KMS-11 (cell line): ENCODE measurements around the gene ARHGAP1.

Experiments
- H2AFZ ChIP-seq: fragments of 200-600 bp; sonication (generic); 2 replicates; pipeline ENCODE4 v1.6.1; 2016; ENCODE audit warnings: antibody characterized with exemption, mixed run types, low read depth
- H3K27ac ChIP-seq: fragments of 200-600 bp; sonication (generic); 2 replicates; pipeline ENCODE4 v1.6.1; 2016; ENCODE audit warnings: mild to moderate bottlenecking, mixed run types
- H3K27me3 ChIP-seq: fragments of 200-600 bp; sonication (generic); 2 replicates; pipeline ENCODE4 v1.6.1; 2017; ENCODE audit warnings: mild to moderate bottlenecking, low read depth, mixed run types, moderate library complexity; ENCODE audit not compliant: insufficient read depth
- H3K36me3 ChIP-seq: fragments of 200-600 bp; sonication (generic); 2 replicates; pipeline ENCODE4 v1.6.1; 2017; ENCODE audit warnings: mild to moderate bottlenecking, mixed run types; ENCODE audit not compliant: insufficient read depth
- H3K4me1 ChIP-seq: fragments of 200-600 bp; sonication (generic); 2 replicates; pipeline ENCODE4 v1.6.1; 2016; ENCODE audit warnings: mild to moderate bottlenecking, low read depth, mixed run types; ENCODE audit not compliant: poor library complexity, severe bottlenecking
- H3K4me2 ChIP-seq: fragments of 200-600 bp; sonication (generic); 2 replicates; pipeline ENCODE4 v1.7.0; 2016; ENCODE audit warnings: mild to moderate bottlenecking, mixed run types
- H3K4me3 ChIP-seq: fragments of 200-600 bp; sonication (generic); IDR thresholded peaks from 2 replicates; pipeline ENCODE4 v1.6.1; 2017; ENCODE audit warnings: low read depth, low read length, mixed read lengths; ENCODE audit not compliant: insufficient read depth
- H3K79me2 ChIP-seq: fragments of 200-600 bp; sonication (generic); 2 replicates; pipeline ENCODE4 v1.6.1; 2016; ENCODE audit warnings: low read depth, mixed run types; ENCODE audit not compliant: insufficient read depth
- H3K9ac ChIP-seq: fragments of 200-600 bp; sonication (generic); 2 replicates; pipeline ENCODE4 v1.6.1; 2016; ENCODE audit warnings: mild to moderate bottlenecking, mixed run types
- H4K20me1 ChIP-seq: fragments of 200-600 bp; sonication (generic); 2 replicates; pipeline ENCODE4 v1.6.1; 2016; ENCODE audit warnings: mild to moderate bottlenecking, mixed run types; ENCODE audit not compliant: insufficient read depth
- CTCF ChIP-seq: fragments of 200-600 bp; sonication (generic); conservative IDR thresholded peaks from 2 replicates; pipeline ENCODE4 v1.6.1; 2017; ENCODE audit warnings: low read depth, mild to moderate bottlenecking, antibody characterized with exemption, low read length, moderate library complexity, mixed read lengths

ARHGAP1 gene

GRCh38 chr11:46737699-46738098, 37.3 kb upstream of the ARHGAP1 start:
- H4K20me1 ChIP-seq, result no peaks in the 10 kb centered on the region
- no peaks in the 10 kb centered on the region for H3K36me3 ChIP-seq
- H3K27ac ChIP-seq, result no peak overlapping the region
- H3K27me3 ChIP-seq, result no peaks in the 10 kb centered on the region
- no peaks in the 10 kb centered on the region for H3K4me1 ChIP-seq
- H3K79me2 ChIP-seq, result no peaks in the 10 kb centered on the region
- H2AFZ ChIP-seq, result no peak overlapping the region
- no peak for TF ChIP-seq CTCF
- no peak overlapping the region for H3K9ac ChIP-seq
- no peak overlapping the region for H3K4me2 ChIP-seq
- no peak overlapping the region for H3K4me3 ChIP-seq

GRCh38 chr11:46736615-46737014, 36.2 kb upstream of the ARHGAP1 start:
- no peak overlapping the region for H3K4me3 ChIP-seq
- TF ChIP-seq CTCF, result no peak
- H4K20me1 ChIP-seq, result no peaks in the 10 kb centered on the region
- no peaks in the 10 kb centered on the region for H3K4me1 ChIP-seq
- no peak overlapping the region for H3K27ac ChIP-seq
- H3K27me3 ChIP-seq, result no peaks in the 10 kb centered on the region
- no peaks in the 10 kb centered on the region for H3K36me3 ChIP-seq
- H3K9ac ChIP-seq, result no peak overlapping the region
- H3K79me2 ChIP-seq, result no peaks in the 10 kb centered on the region
- no peak overlapping the region for H2AFZ ChIP-seq
- H3K4me2 ChIP-seq, result no peak overlapping the region

GRCh38 chr11:46736146-46736545, 35.7 kb upstream of the ARHGAP1 start:
- Histone ChIP-seq H3K9ac (no peak overlapping the region), H3K4me1 (no peaks in the 10 kb centered on the region), H3K79me2 (no peaks in the 10 kb centered on the region), H3K4me2 (no peak overlapping the region), H3K4me3 (no peak overlapping the region), H3K27me3 (no peaks in the 10 kb centered on the region), H2AFZ (no peak overlapping the region), H3K36me3 (no peaks in the 10 kb centered on the region), H3K27ac (no peak overlapping the region), H4K20me1 (no peaks in the 10 kb centered on the region)
- TF ChIP-seq CTCF, result no peak

GRCh38 chr11:46733234-46733633, 32.8 kb upstream of the ARHGAP1 start:
- no peak overlapping the region for H2AFZ ChIP-seq
- H3K4me2 ChIP-seq, result no peak overlapping the region
- H3K4me1 ChIP-seq, result no peaks in the 10 kb centered on the region
- no peaks in the 10 kb centered on the region for H4K20me1 ChIP-seq
- TF ChIP-seq CTCF, result no peak
- H3K27me3 ChIP-seq, result no peaks in the 10 kb centered on the region
- H3K9ac ChIP-seq, result no peak overlapping the region
- no peak overlapping the region for H3K4me3 ChIP-seq
- no peak overlapping the region for H3K27ac ChIP-seq
- H3K36me3 ChIP-seq, result no peaks in the 10 kb centered on the region
- H3K79me2 ChIP-seq, result no peaks in the 10 kb centered on the region

GRCh38 chr11:46731545-46731944, 31.1 kb upstream of the ARHGAP1 start:
- no peaks in the 10 kb centered on the region for H3K36me3 ChIP-seq
- H3K27ac ChIP-seq, result no peak overlapping the region
- H3K79me2 ChIP-seq, result no peaks in the 10 kb centered on the region
- no peaks in the 10 kb centered on the region for H4K20me1 ChIP-seq
- no peaks in the 10 kb centered on the region for H3K4me1 ChIP-seq
- H3K4me3 ChIP-seq, result no peak overlapping the region
- TF ChIP-seq CTCF, result no peak
- H3K4me2 ChIP-seq, result no peak overlapping the region
- H2AFZ ChIP-seq, result no peak overlapping the region
- no peak overlapping the region for H3K9ac ChIP-seq
- no peaks in the 10 kb centered on the region for H3K27me3 ChIP-seq
